K562 (cell line): ENCODE data around the gene APLNR. TPM values are rescaled to one million over a fixed set of nuclear protein-coding genes. Genes with fewer than 3 reads are reported as not detected.

ENCODE experiments used
- ATAC-seq: fragments of 200-7000 bp; cut with Tn5 transposase; 3 replicates; pipeline ENCODE4 v1.9.1; 2020; ENCODE audit warnings: moderate library complexity
- BruUV-seq: library from RNA; stranded (reverse); fragments of 400-500 nt; replicated peaks from 2 replicates; lab custom pipeline; 2021; lab: Mats Ljungman, UMichigan
- CTCF ChIA-PET: fragments of 300-600 bp; formaldehyde crosslinking; extraction: SDS; loops from one replicate; lab custom pipeline; 2021; ENCODE audit warnings: low intra/inter-chr PET ratio; lab: Yijun Ruan, JAX
- POLR2A ChIA-PET: fragments of 300-600, 350-650 bp; sonication (Branson Sonifier 250); formaldehyde crosslinking; extraction: SDS; loops from one replicate; lab custom pipeline; 2021; ENCODE audit warnings: antibody characterized with exemption, inconsistent platforms; lab: Yijun Ruan, JAX
- DNase-seq, 4 experiments: peaks; one replicate each; pipeline versions ENCODE4 v3.0.0 to v3.0.0-alpha.2; 2011 to 2018; ENCODE audit warnings: low spot score in 3 of 4, mixed read lengths in 3 of 4; ENCODE audit errors: extremely low read depth in 1 of 4
- FAIRE-seq: peaks from 2 replicates; lab custom pipeline; 2011; peaks lifted over from hg19 to GRCh38; lab: Jason Lieb, UNC
- H2AFZ ChIP-seq: 2 replicates; pipeline ENCODE4 v1.6.0; 2011; ENCODE audit warnings: low read depth, low read length, control low read depth, inconsistent platforms
- H3K27ac ChIP-seq: fragments of 200-600 bp; 3 replicates; pipeline ENCODE4 v1.8.0; 2011; ENCODE audit warnings: low read depth, mild to moderate bottlenecking, control low read depth, inconsistent platforms, low read length, moderate library complexity, mixed read lengths; ENCODE audit errors: extremely low read depth
- H3K27me3 ChIP-seq, 2 experiments: fragments of 300-600 bp in 1 of 2; 2 replicates in 1 of 2; 3 replicates in 1 of 2; pipeline versions ENCODE4 v1.6.0 to v1.8.0; 2011; ENCODE audit warnings: inconsistent platforms in 2 of 2, low read length in 2 of 2, mild to moderate bottlenecking in 1 of 2, mixed read lengths in 1 of 2, moderate library complexity in 1 of 2; ENCODE audit not compliant: control insufficient read depth in 2 of 2, insufficient read depth in 2 of 2
- H3K36me3 ChIP-seq: fragments of 300-600 bp; 3 replicates; pipeline ENCODE4 v1.8.0; 2011; ENCODE audit warnings: mild to moderate bottlenecking, low read length, inconsistent platforms; ENCODE audit not compliant: control insufficient read depth, insufficient read depth
- H3K4me1 ChIP-seq, 2 experiments: fragments of 200-600 bp in 1 of 2; replicated peaks in 1 of 2; 2 replicates in 1 of 2; 3 replicates in 1 of 2; pipeline versions ENCODE4 v1.5.1 to v1.8.0; 2011; ENCODE audit warnings: inconsistent platforms in 2 of 2, low read length in 2 of 2, mild to moderate bottlenecking in 1 of 2, mixed read lengths in 1 of 2, moderate library complexity in 1 of 2; ENCODE audit not compliant: control insufficient read depth in 2 of 2, insufficient read depth in 2 of 2
- H3K4me2 ChIP-seq: 2 replicates; pipeline ENCODE4 v1.6.1; 2011; ENCODE audit warnings: low read length, control low read depth, inconsistent platforms, mixed read lengths; ENCODE audit not compliant: insufficient read depth
- H3K4me3 ChIP-seq: fragments of 200-600 bp; sonication (generic), shearing (Covaris generic); 2 replicates; pipeline ENCODE4 v1.5.1; 2016; ENCODE audit warnings: control low read depth, inconsistent platforms
- H3K79me2 ChIP-seq: fragments of 200-600 bp; 3 replicates; pipeline ENCODE4 v1.8.0; 2011; ENCODE audit warnings: low read length, inconsistent platforms; ENCODE audit not compliant: control insufficient read depth, insufficient read depth
- H3K9ac ChIP-seq, 2 experiments: 2 replicates each; pipeline versions ENCODE4 v1.6.0 to v1.6.1; 2011; ENCODE audit warnings: low read depth in 2 of 2, low read length in 2 of 2, control low read depth in 1 of 2, inconsistent platforms in 1 of 2, mild to moderate bottlenecking in 1 of 2, mixed read lengths in 1 of 2; ENCODE audit not compliant: insufficient read depth in 1 of 2
- H3K9me1 ChIP-seq: one replicate; pipeline ENCODE4 v1.6.0; 2011; ENCODE audit warnings: inconsistent platforms, mild to moderate bottlenecking, low read length, moderate library complexity; ENCODE audit not compliant: control insufficient read depth, insufficient read depth
- H3K9me3 ChIP-seq: replicated peaks from 2 replicates; pipeline ENCODE4 v1.5.1; 2011; ENCODE audit warnings: low read depth, low read length, inconsistent platforms; ENCODE audit not compliant: control insufficient read depth, insufficient read depth
- H4K20me1 ChIP-seq: replicated peaks from 2 replicates; pipeline ENCODE4 v1.6.1; 2011; ENCODE audit warnings: low read length, inconsistent platforms, mixed read lengths; ENCODE audit not compliant: control insufficient read depth, insufficient read depth
- CXXC5 ChIP-seq: fragments of 250-450 bp; sonication (Bioruptor Pico); IDR thresholded peaks from 2 replicates; pipeline ENCODE4 v1.8.0; 2022; ENCODE audit warnings: inconsistent platforms, mild to moderate bottlenecking, moderate library complexity
- GABPB1 ChIP-seq: sonication (generic); formaldehyde crosslinking; IDR thresholded peaks from 2 replicates; pipeline ENCODE4 v1.8.0; 2022; ENCODE audit warnings: mild to moderate bottlenecking, missing genetic modification reagents
- NCOA4 ChIP-seq: fragments of 450-650 bp; IDR thresholded peaks from 2 replicates; pipeline ENCODE4 v1.6.1; 2018; ENCODE audit warnings: mild to moderate bottlenecking; ENCODE audit not compliant: partially characterized antibody
- XRCC5 ChIP-seq: fragments of 200-400 bp; formaldehyde crosslinking; IDR thresholded peaks from 2 replicates; pipeline ENCODE4 v1.6.1; 2017; ENCODE audit warnings: low read depth, mild to moderate bottlenecking, low read length
- ZNF263 ChIP-seq: sonication (generic); formaldehyde crosslinking; IDR thresholded peaks from 2 replicates; pipeline ENCODE4 v1.8.0; 2022; ENCODE audit warnings: mild to moderate bottlenecking, missing genetic modification reagents, borderline replicate concordance
- ZNF324 ChIP-seq: fragments of 250-450 bp; sonication (Bioruptor Pico); IDR thresholded peaks from 2 replicates; pipeline ENCODE4 v1.4.0; 2020; ENCODE audit warnings: mild to moderate bottlenecking
- ZNF561 ChIP-seq: fragments of 450-650 bp; formaldehyde crosslinking; conservative IDR thresholded peaks from 2 replicates; pipeline ENCODE4 v1.4.0; 2020; ENCODE audit warnings: mild to moderate bottlenecking, moderate library complexity
- WGBS: fragments of 100-300 bp; shearing (Covaris generic); methylation state at CpG from one replicate; pipeline ENCODE4 v1.1.6; 2016; ENCODE audit warnings: low coverage, mixed read lengths; ENCODE audit not compliant: insufficient coverage; ENCODE audit errors: missing lambda C conversion rate; 5-methylcytosine and 5-hydroxymethylcytosine counted together
- in situ Hi-C: fragments of 300-500 bp; cut with MboI; formaldehyde crosslinking; loops from 4 replicates; pipeline ENCODE4 v1.15.0; 2018; ENCODE audit warnings: inconsistent platforms, mixed read lengths
- intact Hi-C: fragments of 100-400 bp; cut with micrococcal nuclease; formaldehyde crosslinking; loops from 2 replicates; pipeline ENCODE4 v1.14.2; 2022
- polyA plus RNA-seq, 8 experiments: library from polyadenylated mRNA; depleted of rRNA in 4 of 8; stranded (reverse) in 5 of 8; unstranded in 3 of 8; fragments of >200 nt; fragmentation: Nextera tagmentation in 2 of 8; fragmentation: Illumina TruSeq in 1 of 8; extraction: Ambion mirVana in 2 of 8; extraction: Trizol in 1 of 8; gene quantifications; 2 replicates each; pipeline versions ENCODE4 v1.2.1 to v1.2.3, GENCODE V29; 2011 to 2014; ENCODE audit warnings: inconsistent platforms in 1 of 8, missing spikeins in 1 of 8
- total RNA-seq, 7 experiments: library from RNA; depleted of rRNA in 6 of 7; stranded (reverse); fragments of >200 nt in 6 of 7; fragmentation: Illumina TruSeq in 2 of 7; extraction: Trizol in 2 of 7; gene quantifications; 2 replicates each; pipeline versions ENCODE4 v1.2.1 to v1.2.3, GENCODE V29; 2011 to 2021; ENCODE audit warnings: low replicate concordance in 1 of 7
- TF ChIP-seq, protein P1 (sequence below), 2 experiments: IDR thresholded peaks in 1 of 2; conservative IDR thresholded peaks in 1 of 2; 2 replicates each; pipeline ENCODE4 v1.6.1; 2016; ENCODE audit warnings: low read depth in 2 of 2, mild to moderate bottlenecking in 1 of 2, missing compliant biosample characterization in 1 of 2, missing genetic modification characterization in 1 of 2, moderate library complexity in 1 of 2

The APLNR gene
- total and polyA plus RNA-seq, 9 of the 15 experiments (the other 6 are each of a cell fraction or from before 2014, with no cell fraction given): 0.15 to 2.0 (median 0.65) TPM

DNA sequence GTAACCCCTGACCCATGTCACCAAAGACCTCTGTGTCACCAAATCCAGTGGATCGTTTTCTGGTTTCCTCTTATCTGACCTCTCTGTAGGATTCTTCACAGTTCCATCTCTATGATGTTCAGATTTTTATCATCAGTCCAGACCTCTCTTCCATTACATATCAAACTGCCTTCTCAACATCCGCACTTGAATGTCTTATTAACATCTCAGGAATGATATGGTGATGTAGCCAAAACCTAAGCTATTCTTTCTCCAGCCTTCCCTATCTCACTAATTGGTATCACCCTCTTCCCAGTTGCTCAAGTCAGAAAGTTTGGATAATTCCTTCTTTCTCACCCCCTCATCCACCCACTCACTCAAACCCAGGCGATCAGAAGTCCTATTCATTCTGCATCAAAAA, 13.4 kb downstream of the APLNR start:
- Histone ChIP-seq H4K20me1 (no peaks in the 10 kb centered on the region), H3K9me1 (no peaks in the 10 kb centered on the region), H3K9me3 (no peaks in the 10 kb centered on the region), H3K27ac (no peak overlapping the region), H3K9ac (no peak overlapping the region)
- POLR2A ChIA-PET: interaction anchor here (0.8 to 0.9 kb wide), 2 partner anchors 39 to 49 kb away, joined by 3 read pairs; no protein-coding TSS in a partner anchor
- intact Hi-C loops: no loop called here
- DNase-seq: no peak
- TF ChIP-seq NCOA4 (no peak), CXXC5 (CRISPR knock-in tag) (no peak), ZNF324 (CRISPR knock-in tag) (no peak), ZNF263 (CRISPR knock-in tag) (no peak), ZNF561 (CRISPR knock-in tag) (no peak), XRCC5 (no peak), GABPB1 (CRISPR knock-in tag) (no peak)
- TF ChIP-seq, protein P1, sequence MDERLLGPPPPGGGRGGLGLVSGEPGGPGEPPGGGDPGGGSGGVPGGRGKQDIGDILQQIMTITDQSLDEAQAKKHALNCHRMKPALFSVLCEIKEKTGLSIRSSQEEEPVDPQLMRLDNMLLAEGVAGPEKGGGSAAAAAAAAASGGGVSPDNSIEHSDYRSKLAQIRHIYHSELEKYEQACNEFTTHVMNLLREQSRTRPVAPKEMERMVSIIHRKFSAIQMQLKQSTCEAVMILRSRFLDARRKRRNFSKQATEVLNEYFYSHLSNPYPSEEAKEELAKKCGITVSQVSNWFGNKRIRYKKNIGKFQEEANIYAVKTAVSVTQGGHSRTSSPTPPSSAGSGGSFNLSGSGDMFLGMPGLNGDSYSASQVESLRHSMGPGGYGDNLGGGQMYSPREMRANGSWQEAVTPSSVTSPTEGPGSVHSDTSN (CRISPR knock-in tag; IDR thresholded peaks at IDR 0.05; ENCODE audit: low read depth): no peak
- TF ChIP-seq, protein P1 (tag; conservative IDR thresholded peaks at IDR 0.05; ENCODE audit: low read depth): no peak
- TF ChIP-seq, all 486 proteins: peak for 0
- H3K4me1 ChIP-seq: 0 out of 5 replicates have a peak, but pooled peaks cover 0 to 3% of the 10 kb centered on the region in 2 experiments
- no peaks in the 10 kb centered on the region for H3K79me2 ChIP-seq
- peaks cover 7 to 11% of the 10 kb centered on the region in 2 experiments; a peak in 3 of 5 replicates for H3K27me3 ChIP-seq
- BruUV-seq: no TSS peak
- FAIRE-seq (no peak), ATAC-seq (no peak)
- 0% methylated on average over 3 of the region's 3 CpGs for WGBS
- no peaks in the 10 kb centered on the region for H3K36me3 ChIP-seq
- H3K4me2 ChIP-seq: no peak overlapping the region
- no peak overlapping the region for H2AFZ ChIP-seq
- in situ Hi-C loops: no loop called here
- CTCF ChIA-PET: no interaction called here
- H3K4me3 ChIP-seq: no peak overlapping the region
